Left lung (tissue), 10 donors: ENCODE measurements around the gene OGN. TPM values are rescaled to one million over a fixed set of nuclear protein-coding genes. Genes with fewer than 3 reads are reported as not detected.
A peak's percentile ranks its signal among the peaks of the same experiment; 100 is the strongest.

Experiments used
- ATAC-seq: fragments of 200-7000 bp; cut with Tn5 transposase; one replicate; pipeline ENCODE4 v1.9.1; 2020; ENCODE audit warnings: moderate library complexity
- DNase-seq, 4 donors: peaks; one replicate each; pipeline ENCODE4 v3.0.0-alpha.2; 2013 to 2020
- H3K27ac ChIP-seq, 2 donors: fragments of 200-600 bp; sonication (generic) in 1 of 2; one replicate each; pipeline versions ENCODE4 v1.5.0 to v1.8.0; 2020 to 2021
- H3K27me3 ChIP-seq, 2 donors: fragments of 200-600 bp; sonication (generic) in 1 of 2; one replicate each; pipeline versions ENCODE4 v1.5.0 to v1.8.0; 2020 to 2021
- H3K36me3 ChIP-seq, 2 donors: fragments of 200-600 bp; sonication (generic) in 1 of 2; one replicate each; pipeline versions ENCODE4 v1.5.0 to v1.8.0; 2020 to 2021
- H3K4me1 ChIP-seq, 2 donors: fragments of 200-600 bp; one replicate each; pipeline ENCODE4 v1.8.0; 2021
- H3K4me3 ChIP-seq, 2 donors: fragments of 200-600 bp; sonication (generic) in 1 of 2; one replicate each; pipeline versions ENCODE4 v1.5.0 to v1.8.0; 2020 to 2021; ENCODE audit warnings: mild to moderate bottlenecking in 1 of 2
- H3K9me3 ChIP-seq, 2 donors: fragments of 200-600 bp; sonication (generic) in 1 of 2; one replicate each; pipeline versions ENCODE4 v1.5.0 to v1.8.0; 2020 to 2021
- CTCF ChIP-seq, 2 donors: fragments of 200-600 bp; sonication (generic) in 1 of 2; IDR thresholded peaks; one replicate each; pipeline versions ENCODE4 v1.5.0 to v1.8.0; 2021; ENCODE audit warnings: antibody characterized with exemption in 2 of 2
- intact Hi-C, 2 donors: fragments of 100-400 bp; cut with DNase I; formaldehyde crosslinking; loops; one replicate each; pipeline versions ENCODE4 v1.11.2 to v1.14.2; 2022
- polyA plus RNA-seq, 6 donors: library from polyadenylated mRNA; unstranded; fragments of 120-200 nt; gene quantifications; one replicate each; pipeline ENCODE4 v1.2.1, GENCODE V29; 2013; ENCODE audit not compliant: insufficient read length in 6 of 6
- total RNA-seq, 2 donors: library from RNA; stranded (reverse); fragmentation: NEBNext Ultra II Directional; extraction: Animal tissue kit (Norgen Biotek cat#: 25700); gene quantifications; one replicate each; pipeline ENCODE4 v1.2.1, GENCODE V29; 2021
- donor health status: DM: no; HTN: yes; CAD: no.
- donor health status: DM: no; HTN: no; CAD: no.

Gene OGN
- total and polyA plus RNA-seq, 8 donors: 11.8 to 153 (median 130) TPM

GRCh38 chr9:92432350-92432749 lies 28.0 kb upstream of the OGN start:
- Histone ChIP-seq H3K27me3 (no peaks in the 10 kb centered on the region), H3K36me3 (no peaks in the 10 kb centered on the region), H3K4me3 (no peak overlapping the region), H3K4me1 (no peaks in the 10 kb centered on the region), H3K9me3 (no peaks in the 10 kb centered on the region), H3K27ac (no peak overlapping the region)
- ATAC-seq: no peak
- intact Hi-C loops: loop anchor here in 1 of 2 donors (10.0 kb wide), 1 partner anchor 88 kb away; no protein-coding TSS in a partner anchor
- no peak for DNase-seq
- TF ChIP-seq CTCF (IDR thresholded peaks at IDR 0.05): no peak

DNA sequence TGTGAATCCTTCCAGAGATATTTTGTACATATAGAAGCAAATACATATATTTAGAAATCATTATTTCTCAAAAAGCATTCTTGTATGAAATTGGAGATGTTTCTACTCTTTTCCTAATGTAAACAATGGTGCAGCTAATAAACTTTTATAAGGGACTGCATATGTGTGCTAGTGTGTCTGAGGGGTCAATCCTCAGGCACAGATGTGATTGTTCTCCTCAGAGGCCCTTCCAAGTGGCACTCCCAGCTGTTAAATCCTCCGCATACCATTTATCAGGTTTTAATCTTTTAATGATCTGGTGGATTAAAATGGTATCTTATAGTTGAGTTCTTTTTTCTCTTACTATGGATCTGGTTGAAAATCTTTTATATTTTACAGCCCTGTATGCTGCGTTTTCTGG lies 25.5 kb upstream of the OGN start:
- Histone ChIP-seq H3K36me3 (no peaks in the 10 kb centered on the region), H3K4me3 (no peak overlapping the region), H3K27me3 (no peaks in the 10 kb centered on the region), H3K27ac (no peak overlapping the region), H3K4me1 (no peaks in the 10 kb centered on the region), H3K9me3 (no peaks in the 10 kb centered on the region)
- no peak for ATAC-seq
- no peak for DNase-seq
- TF ChIP-seq CTCF (IDR thresholded peaks at IDR 0.05): no peak
- intact Hi-C loops: loop anchor here in 1 of 2 donors (10.0 kb wide), 1 partner anchor 85 kb away; no protein-coding TSS in a partner anchor

GRCh38 chr9:92426501-92427145 lies 22.2 kb upstream of the OGN start:
- Histone ChIP-seq H3K27ac (peak overlapping the region in 1 of 2 donors; percentile 65), H3K27me3 (no peaks in the 10 kb centered on the region), H3K9me3 (no peaks in the 10 kb centered on the region), H3K4me1 (no peaks in the 10 kb centered on the region), H3K4me3 (no peak overlapping the region), H3K36me3 (no peaks in the 10 kb centered on the region)
- TF ChIP-seq CTCF (IDR thresholded peaks at IDR 0.05): no peak
- intact Hi-C loops: no loop called here
- no peak for ATAC-seq
- DNase-seq: no peak

- Histone ChIP-seq H3K27me3 (no peaks in the 10 kb centered on the region), H3K4me3 (no peak overlapping the region), H3K4me1 (no peaks in the 10 kb centered on the region), H3K27ac (peak overlapping the region in 1 of 2 donors; percentile 65), H3K36me3 (no peaks in the 10 kb centered on the region), H3K9me3 (no peaks in the 10 kb centered on the region)
- TF ChIP-seq CTCF (IDR thresholded peaks at IDR 0.05): no peak
- peak in 2 of 4 donors; percentile 88 to 90 for DNase-seq
- ATAC-seq: no peak
- intact Hi-C loops: no loop called here
These were observed 21.1 kb upstream of the OGN start for GRCh38 chr9:92425474-92425873.

DNA sequence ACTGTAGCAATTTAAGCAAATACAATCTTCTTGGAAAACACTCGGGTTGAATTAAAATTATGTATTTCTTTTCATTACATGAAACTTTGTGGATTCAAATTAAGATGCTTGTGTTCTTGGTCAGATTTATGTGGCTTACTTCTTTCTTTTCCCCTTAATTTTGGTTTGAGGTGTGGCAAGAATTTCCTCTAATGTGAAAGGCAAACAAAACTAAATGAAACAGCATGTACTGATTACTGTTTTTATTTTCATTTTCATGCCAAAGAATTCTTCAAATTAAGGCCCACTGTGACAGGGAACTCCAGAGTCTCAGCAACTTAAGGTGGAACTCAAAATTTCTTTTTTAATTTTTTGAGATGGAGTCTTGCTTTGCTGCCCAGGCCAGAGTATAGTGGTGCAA lies 20.0 kb upstream of the OGN start, which contains the start of gene OMD:
TSS of gene OMD (minus strand) at position 132 of the 400 bp plus-strand sequence. CDS start 6,913 bp downstream, outside the sequence.
- peak within 1 kb of the TSS in 1 of 2 donors; percentile 65 for H3K27ac ChIP-seq
- ATAC-seq (no peak), DNase-seq (no peak)

More for the DNA sequence above, 20.0 kb upstream of the OGN start, which contains the start of gene OMD:
- Histone ChIP-seq H3K4me1 (no peaks in the 10 kb centered on the region), H3K9me3 (no peaks in the 10 kb centered on the region), H3K36me3 (no peaks in the 10 kb centered on the region), H3K4me3 (no peak within 1 kb of the TSS), H3K27me3 (no peaks in the 10 kb centered on the region)
- intact Hi-C loops: no loop called here
- TF ChIP-seq CTCF (IDR thresholded peaks at IDR 0.05): no peak
